Femur (tissue), 1 donor: ENCODE measurements around the gene PDLIM5.
"Not testable (repeated sequence)": the region's sequence is repeated elsewhere in the genome, so short reads cannot be mapped to it uniquely, and the experiment has no call there.

Experiments used
- DNase-seq: peaks from one replicate; pipeline ENCODE4 v3.0.0-alpha.2; 2017

PDLIM5 gene

DNA sequence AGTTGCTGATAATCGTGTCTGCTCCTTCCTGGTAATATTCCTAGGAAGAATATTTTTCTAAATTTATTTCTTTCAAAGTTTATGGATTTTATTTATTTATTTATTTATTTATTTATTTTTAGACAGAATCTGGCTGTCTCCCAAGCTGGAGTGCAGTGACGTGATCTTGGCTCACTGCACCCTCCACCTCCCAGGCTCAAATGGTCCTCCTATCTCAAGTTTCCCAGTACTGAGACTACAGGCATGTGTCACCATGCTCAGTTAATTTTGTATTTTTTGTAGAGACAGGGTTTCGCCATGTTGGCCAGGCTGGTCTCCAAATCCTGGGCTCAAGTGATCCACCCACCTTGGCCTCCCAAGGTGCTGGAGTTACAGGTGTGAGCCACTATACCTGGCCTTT, 48.9 kb downstream of the PDLIM5 start:
- DNase-seq, result no peak

DNA sequence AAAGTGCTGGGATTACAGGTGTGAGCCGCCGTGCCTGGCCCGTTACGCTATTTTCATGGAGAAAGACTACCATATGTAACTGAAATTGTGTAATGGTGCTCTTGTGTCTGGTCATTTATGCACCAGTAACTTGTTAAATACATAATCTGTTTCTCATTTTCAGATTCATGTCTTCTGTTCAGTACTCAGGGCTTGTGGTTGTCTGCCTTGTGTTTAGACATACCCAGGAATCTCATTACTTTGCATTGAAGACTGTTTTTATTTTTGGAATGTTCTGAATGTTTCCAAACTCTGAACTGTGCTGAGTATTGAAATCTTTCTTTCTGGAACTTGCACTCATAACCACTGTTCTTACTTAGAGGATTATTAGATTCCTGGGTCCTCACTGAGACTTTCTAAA, 52.8 kb downstream of the PDLIM5 start:
- DNase-seq, result no peak

DNA sequence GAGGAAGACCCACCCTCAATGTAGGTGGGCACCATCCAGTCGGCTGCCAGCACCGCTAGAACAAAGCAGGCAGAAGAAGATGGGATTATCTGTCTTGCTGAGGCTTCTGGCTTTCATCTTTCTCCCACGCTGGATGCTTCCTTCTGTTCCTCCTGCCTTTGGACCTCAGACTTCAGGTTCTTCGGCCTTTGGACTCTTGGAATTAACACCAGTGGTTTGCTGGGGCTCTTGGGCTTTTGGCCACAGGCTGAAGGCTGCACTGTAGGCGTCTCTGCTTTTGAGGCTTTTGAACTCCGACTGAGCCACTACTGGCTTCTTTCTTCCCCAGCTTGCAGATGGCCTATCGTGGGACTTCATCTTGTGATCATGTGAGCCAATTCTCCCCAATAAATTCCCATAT, 55.1 kb downstream of the PDLIM5 start:
- no peak for DNase-seq

- DNase-seq, result no peak
These were observed 55.5 kb downstream of the PDLIM5 start for GRCh38 chr4:94507281-94507680.

- peak; percentile 50 for DNase-seq
These were observed 56.0 kb downstream of the PDLIM5 start for GRCh38 chr4:94507708-94508107.

GRCh38 chr4:94508296-94508695, 56.6 kb downstream of the PDLIM5 start:
- no peak for DNase-seq

- DNase-seq, result no peak
These were observed 57.1 kb downstream of the PDLIM5 start for GRCh38 chr4:94508806-94509205.

- no peak for DNase-seq
These were observed 59.8 kb downstream of the PDLIM5 start for GRCh38 chr4:94511591-94511990.

GRCh38 chr4:94513532-94513931, 61.8 kb downstream of the PDLIM5 start:
- not testable (repeated sequence) for DNase-seq

DNA sequence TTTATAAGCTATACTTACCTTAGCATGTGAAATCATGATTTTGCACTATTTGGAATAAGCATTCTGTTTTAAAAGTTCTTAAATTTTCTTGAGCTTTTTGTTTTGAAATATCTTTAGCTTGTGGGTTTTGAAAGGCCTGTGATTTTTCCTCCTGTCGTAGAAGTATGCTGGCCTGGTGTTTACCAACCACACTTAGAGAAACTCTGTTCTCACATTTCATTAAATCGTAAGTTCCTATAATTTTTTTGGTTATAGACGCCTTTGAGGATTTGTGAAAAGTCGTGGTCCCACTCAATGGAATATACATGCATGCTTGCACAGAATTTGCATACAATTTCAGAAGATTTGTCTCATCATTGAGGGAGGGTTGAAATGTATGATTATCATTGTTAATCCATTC, 63.6 kb downstream of the PDLIM5 start:
- DNase-seq, result no peak

GRCh38 chr4:94516067-94516466, 64.3 kb downstream of the PDLIM5 start:
- no peak for DNase-seq

- no peak for DNase-seq
These were observed 65.3 kb downstream of the PDLIM5 start for GRCh38 chr4:94516999-94517398.

GRCh38 chr4:94517492-94517891, 65.8 kb downstream of the PDLIM5 start:
- no peak for DNase-seq

- no peak for DNase-seq
These were observed 67.3 kb downstream of the PDLIM5 start for GRCh38 chr4:94519019-94519418.

GRCh38 chr4:94519925-94520789, 68.4 kb downstream of the PDLIM5 start:
- DNase-seq, result no peak

DNA sequence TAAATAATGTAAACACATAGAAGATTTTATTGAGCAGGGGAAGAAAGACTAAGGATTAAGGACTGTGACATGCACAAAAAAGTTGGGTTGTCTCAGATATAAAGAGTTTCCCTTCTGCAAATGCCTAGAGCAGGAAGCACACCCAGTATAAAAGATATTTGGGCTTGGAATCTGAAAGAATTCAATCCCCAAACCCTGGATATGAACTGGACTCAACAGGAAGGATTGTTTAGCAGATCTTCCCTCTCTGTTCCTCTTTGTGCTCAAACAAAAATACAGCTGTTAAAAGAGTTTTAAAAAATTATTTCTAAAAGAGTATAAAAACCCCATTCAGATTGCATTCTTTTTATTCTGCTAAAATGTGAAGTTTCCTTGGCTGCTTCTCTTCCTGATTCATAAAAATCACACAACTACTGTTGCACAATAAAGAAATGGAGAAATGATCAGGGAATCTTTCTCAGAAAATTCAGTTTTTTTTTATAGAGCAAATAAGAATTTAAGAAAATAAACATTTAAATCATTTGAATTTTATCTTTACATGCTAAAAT, 71.4 kb downstream of the PDLIM5 start:
- DNase-seq, result no peak

GRCh38 chr4:94523617-94524016, 71.9 kb downstream of the PDLIM5 start:
- DNase-seq, result no peak

DNA sequence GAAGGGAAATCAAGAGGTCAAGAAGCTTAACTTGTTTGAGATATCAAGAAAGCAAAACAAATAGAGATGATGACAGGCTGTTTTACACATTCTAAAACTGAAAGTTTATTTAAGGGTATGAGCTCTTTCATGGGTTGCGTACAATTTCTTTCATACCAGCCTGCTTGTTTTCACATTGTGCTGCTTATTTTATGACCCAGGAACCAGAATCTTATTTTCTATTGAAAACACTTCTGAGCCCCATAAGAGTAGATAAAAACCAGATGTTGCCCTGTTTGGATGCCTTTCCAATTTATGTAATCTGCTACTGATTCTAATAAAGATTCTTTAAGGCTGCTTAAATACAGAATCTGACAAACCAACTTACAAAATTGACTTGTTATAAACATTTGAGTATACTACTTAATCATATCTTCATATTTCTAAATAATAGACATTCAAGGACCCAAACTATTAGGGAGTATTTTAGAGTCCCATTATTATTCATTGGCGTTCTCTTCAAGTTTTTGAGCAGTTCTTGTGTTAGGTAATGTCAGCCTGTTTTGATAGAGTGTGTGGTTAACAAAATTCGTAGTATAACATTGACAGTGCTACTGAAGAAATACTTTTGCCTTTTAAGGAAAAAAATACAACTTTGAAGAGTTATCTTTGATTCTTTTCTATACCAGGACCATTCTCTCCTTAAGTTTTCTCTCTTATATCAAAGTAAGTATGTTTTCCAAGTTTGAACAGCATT, 74.4 kb downstream of the PDLIM5 start:
- DNase-seq, result no peak

DNA sequence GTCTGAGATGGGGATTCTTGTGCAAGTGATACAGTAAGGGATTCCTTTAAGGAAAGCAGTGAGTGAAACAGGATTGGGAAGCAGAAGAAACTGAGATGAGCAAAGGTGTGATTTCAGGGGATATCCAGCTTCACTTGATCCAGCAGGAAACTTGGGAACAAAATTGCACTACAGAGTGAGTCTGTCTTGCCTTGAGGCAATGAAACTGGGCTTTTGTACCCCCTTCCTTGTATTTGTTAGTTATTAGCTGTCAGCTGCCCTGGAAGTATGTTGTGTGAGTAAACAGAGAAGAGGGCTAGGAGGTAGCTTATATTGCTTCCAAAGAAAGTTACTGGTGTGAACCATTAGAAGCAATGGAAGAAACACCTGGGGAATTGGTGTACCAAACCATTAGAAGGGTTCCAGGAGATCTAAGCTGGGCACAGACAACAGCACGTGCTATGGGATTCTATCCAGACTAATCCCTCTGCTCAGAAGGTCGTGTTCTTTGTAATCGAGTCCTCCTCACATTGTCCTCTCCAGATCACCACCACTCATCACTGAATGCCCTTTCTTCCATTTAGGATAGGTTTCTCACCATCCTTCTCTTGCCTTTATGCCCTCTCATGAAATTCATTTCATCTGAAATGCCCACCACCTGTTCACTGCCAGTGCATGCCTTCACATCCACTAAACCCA, 76.0 kb downstream of the PDLIM5 start:
- no peak for DNase-seq

DNA sequence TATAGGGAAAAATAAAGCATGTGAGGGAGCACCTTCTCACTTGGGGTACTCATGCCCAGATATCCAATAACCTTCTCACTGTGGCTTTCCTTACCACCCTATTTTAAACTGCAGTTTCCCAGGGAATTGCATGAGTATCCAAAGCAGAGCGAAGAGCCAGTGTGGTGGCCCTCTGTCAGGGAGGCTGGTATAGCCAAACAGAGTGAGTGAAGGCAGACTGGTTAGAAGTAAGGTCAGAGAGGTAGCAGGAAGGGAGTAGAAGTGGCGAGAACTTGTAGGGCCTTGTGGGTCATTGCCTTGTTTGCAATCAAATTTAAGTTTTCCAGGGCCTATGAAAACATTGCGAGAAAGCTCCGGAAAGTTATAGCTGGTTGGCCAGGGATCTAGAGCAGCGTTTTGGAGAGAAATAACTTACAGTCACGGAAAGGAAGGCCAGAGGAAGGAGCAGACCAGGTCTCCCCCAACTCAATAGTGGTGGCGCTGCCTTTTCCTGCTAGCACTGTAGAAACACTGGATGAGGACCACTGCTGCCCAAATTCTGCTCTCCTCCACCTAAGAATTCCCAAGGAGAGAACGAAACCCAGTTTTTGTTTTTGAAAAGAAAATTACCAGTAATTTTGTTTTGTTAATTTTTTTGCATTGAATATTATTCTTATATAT, 77.2 kb downstream of the PDLIM5 start:
- DNase-seq, result no peak

GRCh38 chr4:94530073-94530472, 78.3 kb downstream of the PDLIM5 start:
- no peak for DNase-seq

GRCh38 chr4:94531991-94532789, 80.4 kb downstream of the PDLIM5 start:
- no peak for DNase-seq
